Kidney (tissue), 14 donors: ENCODE results near the gene NRXN2. TPM values are rescaled to one million over a fixed set of nuclear protein-coding genes. Genes with fewer than 3 reads are reported as not detected.

Experiments
- DNase-seq, 5 donors: peaks; one replicate each; pipeline ENCODE4 v3.0.0-alpha.2; 2013 to 2020
- FAIRE-seq: peaks from 2 replicates; lab custom pipeline; 2012; peaks lifted over from hg19 to GRCh38; lab: Jason Lieb, UNC
- H3K27ac ChIP-seq, 2 donors: one replicate each; pipeline ENCODE4 v1.7.0; 2013; ENCODE audit warnings: low read depth in 2 of 2, low read length in 2 of 2, inconsistent platforms in 1 of 2
- H3K27me3 ChIP-seq: one replicate; pipeline ENCODE4 v1.7.1; 2013; ENCODE audit warnings: low read length, inconsistent platforms; ENCODE audit not compliant: control insufficient read depth, insufficient read depth
- H3K36me3 ChIP-seq, 3 donors: one replicate each; pipeline versions ENCODE4 v1.7.0 to v1.7.1; 2013; ENCODE audit warnings: low read length in 3 of 3, control low read depth in 1 of 3, inconsistent platforms in 1 of 3; ENCODE audit not compliant: insufficient read depth in 3 of 3, control insufficient read depth in 2 of 3
- H3K4me1 ChIP-seq, 3 donors: one replicate each; pipeline versions ENCODE4 v1.7.0 to v1.7.1; 2013; ENCODE audit warnings: low read length in 3 of 3, inconsistent platforms in 1 of 3, low read depth in 1 of 3; ENCODE audit not compliant: control insufficient read depth in 2 of 3, insufficient read depth in 2 of 3
- H3K4me3 ChIP-seq, 3 donors: one replicate each; pipeline versions ENCODE4 v1.7.0 to v1.8.1; 2013; ENCODE audit warnings: low read length in 3 of 3, control low read depth in 1 of 3, inconsistent platforms in 1 of 3
- H3K9ac ChIP-seq, 3 donors: one replicate each; pipeline versions ENCODE4 v1.7.0 to v1.7.1; 2013; ENCODE audit warnings: low read length in 3 of 3, control low read depth in 1 of 3, inconsistent platforms in 1 of 3
- H3K9me3 ChIP-seq, 3 donors: one replicate each; pipeline versions ENCODE4 v1.7.0 to v1.7.1; 2013; ENCODE audit warnings: low read length in 3 of 3, control low read depth in 1 of 3, inconsistent platforms in 1 of 3; ENCODE audit not compliant: control insufficient read depth in 2 of 3, insufficient read depth in 1 of 3
- intact Hi-C: fragments of 100-400 bp; cut with DNase I; formaldehyde crosslinking; loops from one replicate; pipeline ENCODE4 v1.11.1; 2022
- polyA plus RNA-seq: library from polyadenylated mRNA; stranded (reverse); fragments of 350-450 nt; fragmentation: Illumina TruSeq; extraction: RNeasy Lipid Tissue Mini Kit (QIAGEN cat#74804); gene quantifications from one replicate; pipeline ENCODE4 v1.2.3, GENCODE V29; 2014; ENCODE audit warnings: low read depth, low replicate concordance; ENCODE audit not compliant: insufficient read depth
- total RNA-seq: library from RNA; stranded (reverse); fragmentation: NEBNext Ultra II Directional; extraction: Animal tissue kit (Norgen Biotek cat#: 25700); gene quantifications from one replicate; pipeline ENCODE4 v1.2.1, GENCODE V29; 2021
- TF ChIP-seq, protein P1 (sequence below): IDR thresholded peaks from 3 replicates; pipeline ENCODE4 v1.5.1; 2012; ENCODE audit warnings: mild to moderate bottlenecking, moderate library complexity, borderline replicate concordance; ENCODE audit not compliant: insufficient read depth; ENCODE audit errors: extremely low read depth
- donor health status: control.
- donor health status: control.
- donor health status: control.
- donor health status: control.
- donor health status: control.
- donor health status: DM: yes; HTN: yes; CAD: no.
- donor health status: Normal renal cell carcinoma (clear cell type).

The NRXN2 gene
- total and polyA plus RNA-seq, 2 donors from 2014 or later: 13.3 to 22.0 TPM

GRCh38 chr11:64675450-64676260 lies 47.3 kb downstream of the NRXN2 start:
- Histone ChIP-seq H3K4me3 (no peak overlapping the region), H3K36me3 (no peaks in the 10 kb centered on the region), H3K9ac (no peak overlapping the region), H3K27me3 (no peaks in the 10 kb centered on the region), H3K9me3 (no peaks in the 10 kb centered on the region), H3K27ac (peak overlapping the region in 1 of 2 donors; percentile 13), H3K4me1 (peaks cover 0 to 4% (median 0%) of the 10 kb centered on the region in 3 donors)
- FAIRE-seq: no peak
- peak; percentile 18 to 94 (median 40) for DNase-seq
- TF ChIP-seq, protein P1, sequence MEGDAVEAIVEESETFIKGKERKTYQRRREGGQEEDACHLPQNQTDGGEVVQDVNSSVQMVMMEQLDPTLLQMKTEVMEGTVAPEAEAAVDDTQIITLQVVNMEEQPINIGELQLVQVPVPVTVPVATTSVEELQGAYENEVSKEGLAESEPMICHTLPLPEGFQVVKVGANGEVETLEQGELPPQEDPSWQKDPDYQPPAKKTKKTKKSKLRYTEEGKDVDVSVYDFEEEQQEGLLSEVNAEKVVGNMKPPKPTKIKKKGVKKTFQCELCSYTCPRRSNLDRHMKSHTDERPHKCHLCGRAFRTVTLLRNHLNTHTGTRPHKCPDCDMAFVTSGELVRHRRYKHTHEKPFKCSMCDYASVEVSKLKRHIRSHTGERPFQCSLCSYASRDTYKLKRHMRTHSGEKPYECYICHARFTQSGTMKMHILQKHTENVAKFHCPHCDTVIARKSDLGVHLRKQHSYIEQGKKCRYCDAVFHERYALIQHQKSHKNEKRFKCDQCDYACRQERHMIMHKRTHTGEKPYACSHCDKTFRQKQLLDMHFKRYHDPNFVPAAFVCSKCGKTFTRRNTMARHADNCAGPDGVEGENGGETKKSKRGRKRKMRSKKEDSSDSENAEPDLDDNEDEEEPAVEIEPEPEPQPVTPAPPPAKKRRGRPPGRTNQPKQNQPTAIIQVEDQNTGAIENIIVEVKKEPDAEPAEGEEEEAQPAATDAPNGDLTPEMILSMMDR: no peak
- intact Hi-C loops: no loop called here

- TF ChIP-seq, protein P1: no peak
- intact Hi-C loops: no loop called here
These were observed 48.2 kb downstream of the NRXN2 start for GRCh38 chr11:64674774-64675173.

GRCh38 chr11:64673279-64673678 lies 49.7 kb downstream of the NRXN2 start:
- TF ChIP-seq, protein P1: no peak
- Histone ChIP-seq H3K27ac (no peak overlapping the region), H3K9me3 (no peaks in the 10 kb centered on the region), H3K27me3 (no peaks in the 10 kb centered on the region), H3K9ac (no peak overlapping the region), H3K4me3 (no peak overlapping the region), H3K36me3 (no peaks in the 10 kb centered on the region), H3K4me1 (peaks cover 0 to 4% (median 0%) of the 10 kb centered on the region in 3 donors)
- intact Hi-C loops: no loop called here
- DNase-seq (no peak), FAIRE-seq (no peak)

More at GRCh38 chr11:64674774-64675173, 48.2 kb downstream of the NRXN2 start:
- no peaks in the 10 kb centered on the region for H3K27me3 ChIP-seq
- DNase-seq (no peak), FAIRE-seq (no peak)
- no peaks in the 10 kb centered on the region for H3K9me3 ChIP-seq
- no peaks in the 10 kb centered on the region for H3K36me3 ChIP-seq
- peaks cover 0 to 4% (median 0%) of the 10 kb centered on the region in 3 donors for H3K4me1 ChIP-seq
- H3K27ac ChIP-seq: peak overlapping the region in 1 of 2 donors; percentile 16
- no peak overlapping the region for H3K9ac ChIP-seq
- no peak overlapping the region for H3K4me3 ChIP-seq
